Central memory CD4-positive, alpha-beta T cell (primary cell): ENCODE results near the gene TFF3.

Experiments
- DNase-seq: peaks from one replicate; pipeline ENCODE4 v3.0.0; 2022

TFF3 gene

GRCh38 chr21:42286416-42286815 lies 28.8 kb downstream of the TFF3 start:
- DNase-seq = no peak

GRCh38 chr21:42285569-42286245 lies 29.5 kb downstream of the TFF3 start:
- DNase-seq = no peak

- DNase-seq = no peak
Measured at GRCh38 chr21:42282715-42283114, 32.5 kb downstream of the TFF3 start.

DNA sequence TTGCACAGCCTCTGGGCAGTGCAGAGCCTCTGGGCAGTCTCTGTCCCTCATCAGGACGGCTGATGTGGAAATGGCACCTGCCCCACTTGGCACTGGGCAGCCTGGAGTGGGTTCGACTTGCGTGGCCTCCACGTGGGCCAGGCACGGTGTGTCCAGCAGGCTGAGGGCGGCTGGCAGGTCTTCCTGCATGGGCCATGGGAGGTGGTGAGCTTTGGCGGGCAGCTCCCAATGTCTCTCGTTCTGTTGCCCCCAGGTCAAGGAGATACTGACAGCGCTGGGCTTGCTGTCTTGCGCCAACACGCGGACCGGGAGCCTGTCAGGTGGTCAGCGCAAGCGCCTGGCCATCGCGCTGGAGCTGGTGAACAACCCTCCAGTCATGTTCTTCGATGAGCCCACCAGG lies 33.2 kb downstream of the TFF3 start:
- no peak for DNase-seq

GRCh38 chr21:42281181-42281680 lies 34.0 kb downstream of the TFF3 start:
- DNase-seq = no peak

DNA sequence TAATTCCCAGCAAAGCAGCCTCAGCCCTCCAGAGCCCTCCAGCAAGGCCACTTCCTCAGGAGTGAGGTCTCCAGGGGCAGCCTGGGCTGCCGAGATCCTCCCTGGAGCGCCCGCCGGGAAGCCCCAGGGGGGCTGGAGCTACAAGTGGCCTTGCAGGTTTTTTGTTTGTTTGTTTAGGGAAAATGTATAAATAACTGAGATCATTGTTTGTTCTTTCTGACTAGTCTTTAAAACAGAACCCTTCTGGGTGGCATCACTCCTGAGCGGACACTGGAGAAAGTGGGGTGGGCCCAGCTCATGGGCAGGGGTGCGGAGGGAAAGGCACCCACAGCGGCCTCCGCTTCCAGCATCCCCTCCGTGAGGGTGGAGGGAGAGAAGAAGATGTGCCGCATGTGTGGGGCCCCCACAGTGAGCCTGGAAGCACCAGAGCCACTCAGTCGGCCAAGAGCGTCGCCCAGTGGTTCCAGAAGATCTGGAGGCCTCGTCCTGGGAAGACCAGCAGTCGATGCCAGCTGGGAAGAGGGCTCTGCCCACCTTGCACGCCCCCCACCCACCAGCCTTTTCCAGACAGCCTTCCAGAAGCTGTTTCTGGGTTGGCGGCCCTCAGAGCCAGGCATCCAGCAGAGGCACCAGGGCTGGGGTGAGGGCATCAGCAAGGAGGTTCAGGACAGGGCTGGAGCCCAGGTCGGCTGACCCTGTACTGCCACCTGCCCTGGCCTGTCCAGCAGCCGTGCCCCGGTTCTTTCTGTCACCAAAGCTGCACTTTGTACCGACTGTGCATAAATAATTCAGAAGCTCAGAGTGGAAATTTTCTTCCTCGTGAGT lies 34.6 kb downstream of the TFF3 start:
- DNase-seq = no peak

- DNase-seq = no peak
Measured at GRCh38 chr21:42279888-42280287, 35.3 kb downstream of the TFF3 start.

GRCh38 chr21:42279341-42279871 lies 35.8 kb downstream of the TFF3 start:
- no peak for DNase-seq

DNA sequence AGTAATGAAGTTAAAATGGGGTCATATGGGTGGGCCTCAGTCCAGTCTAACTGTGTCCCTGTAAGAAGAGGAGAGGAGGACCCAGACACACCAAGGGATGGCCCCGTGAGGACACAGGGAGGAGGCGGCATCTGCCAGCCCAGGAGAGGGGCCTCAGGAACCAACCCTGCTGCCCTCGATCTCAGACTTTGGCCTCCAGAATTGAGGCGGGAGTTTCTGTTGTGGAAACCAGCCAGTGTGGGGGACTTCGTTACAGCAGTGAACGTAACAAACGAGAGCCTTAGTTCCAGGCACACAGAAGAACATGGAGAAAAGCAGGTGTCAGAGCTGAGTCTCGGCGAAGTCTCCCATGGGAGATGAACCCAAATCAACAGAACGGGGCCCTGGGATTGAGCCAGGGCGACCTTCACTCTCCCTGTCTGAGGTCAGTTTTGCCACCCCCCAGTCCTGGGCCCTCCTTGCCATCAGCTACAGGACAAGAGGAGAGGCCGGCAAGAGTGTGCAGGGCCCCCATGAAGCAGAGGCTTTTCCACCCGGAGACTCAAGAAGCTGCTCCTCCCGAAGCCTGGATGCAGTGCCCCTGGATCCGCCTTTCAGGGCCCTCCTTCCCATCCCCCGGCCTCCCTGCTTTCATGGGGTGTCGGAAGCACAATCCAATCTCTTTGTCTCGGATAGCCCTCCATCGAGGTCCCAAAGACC lies 36.6 kb downstream of the TFF3 start:
- no peak for DNase-seq

DNA sequence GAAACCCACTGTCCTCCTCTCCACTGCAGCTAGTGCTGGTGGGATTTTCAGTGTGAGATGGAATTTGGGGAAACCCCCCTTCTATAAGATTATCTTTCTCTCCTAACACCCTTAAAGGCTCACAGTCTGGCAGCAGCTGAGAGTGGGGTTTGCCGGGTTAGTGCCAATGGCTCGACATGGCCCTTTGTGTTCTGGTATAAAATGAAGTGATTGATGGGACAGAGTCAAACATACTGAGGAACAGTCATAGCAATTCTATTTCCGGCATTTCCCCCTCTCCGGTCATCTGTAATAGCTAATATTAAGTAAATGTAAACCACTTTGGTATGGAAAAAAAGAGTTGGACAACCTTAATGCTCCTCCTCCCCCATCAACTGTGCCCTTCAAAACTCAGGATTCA lies 37.6 kb downstream of the TFF3 start:
- DNase-seq = no peak

- DNase-seq = no peak
Measured at GRCh38 chr21:42276526-42277154, 38.6 kb downstream of the TFF3 start.

- DNase-seq = no peak
Measured at GRCh38 chr21:42276076-42276475, 39.1 kb downstream of the TFF3 start.

DNA sequence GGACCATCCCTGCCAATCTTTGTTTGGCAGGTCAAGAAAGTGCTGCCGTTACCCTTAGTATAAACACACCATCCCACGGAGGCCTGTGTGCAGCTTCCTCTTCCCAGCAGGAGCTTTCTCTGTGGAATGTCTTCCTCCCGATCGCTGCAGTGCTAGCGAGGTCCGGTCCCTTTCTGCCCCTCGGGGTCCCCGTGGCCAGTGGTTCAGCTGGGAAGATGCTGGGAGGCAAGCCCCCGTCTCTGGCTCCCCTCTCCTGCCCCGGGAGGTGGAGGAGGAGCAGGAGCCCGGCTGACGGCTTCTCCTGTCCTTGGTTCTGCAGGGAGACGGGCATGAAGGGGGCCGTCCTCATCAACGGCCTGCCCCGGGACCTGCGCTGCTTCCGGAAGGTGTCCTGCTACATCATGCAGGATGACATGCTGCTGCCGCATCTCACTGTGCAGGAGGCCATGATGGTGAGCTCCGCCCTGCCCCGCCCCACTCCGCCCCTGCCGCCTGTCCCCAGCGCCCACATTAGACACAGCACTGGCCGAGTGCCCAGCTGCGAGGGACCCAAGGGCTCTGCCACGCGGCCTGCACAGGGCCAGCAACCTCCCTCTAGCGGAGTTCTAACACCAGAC lies 42.1 kb downstream of the TFF3 start:
- DNase-seq = no peak

DNA sequence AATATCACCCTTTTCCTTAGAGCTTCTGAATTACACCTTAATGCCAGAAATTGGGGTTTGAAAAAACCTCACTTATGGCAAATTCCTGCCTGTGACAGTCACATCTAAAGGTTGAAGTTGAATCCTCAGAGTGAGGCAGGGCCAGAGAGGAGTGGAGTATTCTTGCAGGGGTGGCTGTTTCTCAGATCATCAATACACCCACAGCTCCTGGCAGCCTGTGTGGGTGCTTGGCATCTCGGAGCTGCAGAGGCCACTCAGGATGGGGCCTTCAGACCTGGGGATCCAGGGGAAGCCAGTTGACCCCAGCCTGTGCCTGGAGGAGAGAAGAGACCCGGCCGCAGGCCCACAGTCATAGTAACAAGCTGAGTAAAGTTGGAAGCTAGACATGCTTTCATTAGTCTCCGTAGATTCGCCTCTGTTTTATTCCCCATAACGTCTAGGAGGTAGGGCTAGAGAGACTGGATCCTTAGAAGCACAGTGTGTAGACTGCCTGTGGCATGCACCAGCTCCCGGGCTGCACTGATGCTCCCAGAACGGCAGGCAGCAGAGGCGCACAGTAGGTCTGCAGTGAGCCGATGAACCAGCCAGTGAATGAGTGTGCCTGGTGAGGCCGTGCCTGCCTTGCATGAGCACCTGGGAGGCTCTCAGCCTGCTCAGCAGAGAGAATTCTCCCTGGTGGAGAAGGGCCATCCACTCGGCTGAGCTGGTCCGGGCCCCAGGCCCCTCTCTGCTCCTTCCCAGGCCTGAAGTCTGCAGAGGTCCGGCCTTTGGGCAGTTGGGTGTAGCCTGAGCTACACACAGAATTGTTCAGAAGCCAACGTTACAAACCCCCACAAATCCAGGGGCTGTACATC lies 42.9 kb downstream of the TFF3 start:
- no peak for DNase-seq

GRCh38 chr21:42271065-42271464 lies 44.1 kb downstream of the TFF3 start:
- DNase-seq = no peak

DNA sequence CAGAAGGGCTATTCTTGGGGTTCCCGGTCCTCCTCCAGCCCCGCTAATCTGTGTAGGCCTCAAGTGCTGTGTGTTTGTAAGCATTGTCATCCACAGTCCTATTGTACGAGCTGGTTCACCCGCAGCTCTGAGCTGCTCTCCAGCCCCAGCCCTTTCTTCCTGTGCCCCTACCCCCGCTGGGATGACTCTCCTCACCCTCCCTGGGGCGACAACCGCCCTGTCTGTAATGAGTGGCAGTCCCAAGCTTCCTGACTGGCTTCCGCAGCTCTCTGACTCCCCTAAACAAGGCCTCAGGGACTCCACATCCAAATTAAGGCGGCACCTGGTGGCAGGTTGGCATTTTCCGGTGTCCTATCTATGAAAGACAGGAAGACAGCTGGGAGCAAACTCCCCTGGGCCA lies 45.8 kb downstream of the TFF3 start:
- no peak for DNase-seq

- DNase-seq = no peak
Measured at GRCh38 chr21:42266971-42267556, 48.1 kb downstream of the TFF3 start.

GRCh38 chr21:42265231-42265812 lies 49.9 kb downstream of the TFF3 start:
- no peak for DNase-seq

- DNase-seq = no peak
Measured at GRCh38 chr21:42264245-42265195, 50.7 kb downstream of the TFF3 start.
